GM23248 (cell line): ENCODE measurements around the gene CEACAM4.

Source experiments
- EZH2 ChIP-seq: fragments of 200-600 bp; sonication (generic); IDR thresholded peaks from 2 replicates; pipeline ENCODE4 v1.6.1; 2018; ENCODE audit warnings: antibody characterized with exemption, mild to moderate bottlenecking; ENCODE audit not compliant: insufficient read depth, poor library complexity, severe bottlenecking
- EZH2phosphoT487 ChIP-seq: fragments of 200-600 bp; sonication (generic); IDR thresholded peaks from 2 replicates; pipeline ENCODE4 v1.6.1; 2018; ENCODE audit warnings: antibody characterized with exemption, moderate library complexity, mild to moderate bottlenecking, low read depth; ENCODE audit not compliant: insufficient read depth

DNA sequence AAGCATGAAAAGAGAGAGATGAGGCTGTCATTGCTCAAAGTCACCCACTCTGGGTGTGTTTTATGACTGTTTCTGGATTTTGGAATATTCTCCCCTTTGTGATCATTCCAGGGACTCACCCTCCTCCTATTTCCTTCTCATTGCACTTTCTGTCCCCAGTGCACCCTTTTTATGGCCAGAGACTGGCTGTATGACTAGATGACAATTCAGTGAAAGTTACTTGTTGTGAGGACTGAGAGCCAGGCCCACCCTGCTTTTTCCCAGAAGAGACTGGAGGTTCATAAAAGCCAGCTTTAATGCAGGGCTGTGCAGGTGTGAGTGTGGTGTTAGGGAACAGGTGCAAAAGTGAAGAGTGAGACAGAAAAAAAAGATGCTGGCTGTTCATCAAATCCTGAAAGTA, 43.9 kb upstream of the CEACAM4 start:
- no peak for TF ChIP-seq EZH2
- no peak for TF ChIP-seq EZH2phosphoT487
